Mesendoderm (in vitro differentiated cells): ENCODE results near the gene ADK.

Source experiments
- DNase-seq: peaks from one replicate; pipeline ENCODE4 v3.0.0; 2013
- H2AK5ac ChIP-seq: 2 replicates; pipeline ENCODE4 v1.6.1; 2013; ENCODE audit warnings: low read length, inconsistent platforms
- H2BK120ac ChIP-seq: 2 replicates; pipeline ENCODE4 v1.6.1; 2013; ENCODE audit warnings: low read depth, mild to moderate bottlenecking, low read length, moderate library complexity, mixed read lengths
- H2BK15ac ChIP-seq: replicated peaks from 2 replicates; pipeline ENCODE4 v1.6.1; 2013; ENCODE audit warnings: low read depth, mild to moderate bottlenecking, moderate library complexity
- H2BK5ac ChIP-seq: 2 replicates; pipeline ENCODE4 v1.6.1; 2013; ENCODE audit warnings: low read length, inconsistent platforms
- H3K18ac ChIP-seq: 2 replicates; pipeline ENCODE4 v1.6.1; 2013; ENCODE audit warnings: mild to moderate bottlenecking, low read length, mixed read lengths
- H3K23ac ChIP-seq: one replicate; pipeline ENCODE4 v1.6.1; 2013; ENCODE audit warnings: low read length
- H3K27ac ChIP-seq: 2 replicates; pipeline ENCODE4 v1.5.1; 2013; ENCODE audit warnings: low read depth, mild to moderate bottlenecking, inconsistent platforms, low read length, moderate library complexity
- H3K27me3 ChIP-seq: 2 replicates; pipeline ENCODE4 v1.6.1; 2013; ENCODE audit warnings: low read length, control low read depth, mild to moderate bottlenecking, inconsistent platforms; ENCODE audit not compliant: insufficient read depth, poor library complexity
- H3K36me3 ChIP-seq: 2 replicates; pipeline ENCODE4 v1.6.1; 2013; ENCODE audit warnings: low read length, inconsistent platforms; ENCODE audit not compliant: control insufficient read depth, insufficient read depth
- H3K4ac ChIP-seq: one replicate; pipeline ENCODE4 v1.6.1; 2013; ENCODE audit warnings: low read depth, mild to moderate bottlenecking, low read length, moderate library complexity
- H3K4me1 ChIP-seq: 2 replicates; pipeline ENCODE4 v1.6.1; 2013; ENCODE audit warnings: low read depth, low read length, inconsistent platforms; ENCODE audit not compliant: control insufficient read depth
- H3K4me2 ChIP-seq: 2 replicates; pipeline ENCODE4 v1.6.1; 2013; ENCODE audit warnings: low read length
- H3K4me3 ChIP-seq: 2 replicates; pipeline ENCODE4 v1.5.1; 2013; ENCODE audit warnings: mild to moderate bottlenecking, low read length
- H3K56ac ChIP-seq: one replicate; pipeline ENCODE4 v1.6.1; 2013; ENCODE audit warnings: low read length
- H3K79me1 ChIP-seq: 2 replicates; pipeline ENCODE4 v1.6.1; 2013; ENCODE audit warnings: low read length, inconsistent platforms
- H3K79me2 ChIP-seq: 2 replicates; pipeline ENCODE4 v1.6.1; 2013; ENCODE audit warnings: mild to moderate bottlenecking, low read length; ENCODE audit not compliant: control insufficient read depth, insufficient read depth
- H3K9ac ChIP-seq: 2 replicates; pipeline ENCODE4 v1.6.1; 2013; ENCODE audit warnings: low read length, inconsistent platforms
- H4K5ac ChIP-seq: one replicate; pipeline ENCODE4 v1.6.1; 2013; ENCODE audit warnings: low read length
- H4K8ac ChIP-seq: one replicate; pipeline ENCODE4 v1.6.1; 2013; ENCODE audit warnings: low read depth, mild to moderate bottlenecking, control low read depth, low read length, moderate library complexity
- WGBS: extraction: QIAGEN DNeasy Blood & Tissue Kit; methylation state at CpG from one replicate; pipeline ENCODE4 v1.1.7; 2013; ENCODE audit warnings: low lambda C conversion rate, missing lambda C conversion rate; ENCODE audit not compliant: insufficient coverage; ENCODE audit errors: extremely low coverage; 5-methylcytosine and 5-hydroxymethylcytosine counted together

The ADK gene

GRCh38 chr10:74610299-74610698, 459.3 kb downstream of the ADK start:
- Histone ChIP-seq H2AK5ac (no peak overlapping the region), H3K27ac (no peak overlapping the region), H3K9ac (no peak overlapping the region), H3K23ac (no peak overlapping the region), H4K8ac (no peak overlapping the region), H3K4ac (no peak overlapping the region), H3K56ac (no peak overlapping the region), H2BK5ac (no peak overlapping the region), H3K18ac (no peak overlapping the region), H3K4me3 (no peak overlapping the region), H3K79me2 (no peaks in the 10 kb centered on the region), H3K79me1 (no peaks in the 10 kb centered on the region), H3K4me2 (no peak overlapping the region), H2BK120ac (no peak overlapping the region), H3K4me1 (no peaks in the 10 kb centered on the region), H3K27me3 (no peaks in the 10 kb centered on the region), H3K36me3 (no peaks in the 10 kb centered on the region), H2BK15ac (no peak overlapping the region), H4K5ac (no peak overlapping the region)
- DNase-seq: no peak

- H3K23ac ChIP-seq: no peak overlapping the region
- no peak overlapping the region for H3K9ac ChIP-seq
- H3K18ac ChIP-seq: no peak overlapping the region
- no peak overlapping the region for H3K56ac ChIP-seq
- no peaks in the 10 kb centered on the region for H3K27me3 ChIP-seq
- H2BK5ac ChIP-seq: no peak overlapping the region
- H3K4me3 ChIP-seq: no peak overlapping the region
- DNase-seq: no peak
- H3K4me2 ChIP-seq: no peak overlapping the region
- no peak overlapping the region for H2AK5ac ChIP-seq
- no peak overlapping the region for H3K4ac ChIP-seq
- no peaks in the 10 kb centered on the region for H3K79me1 ChIP-seq
- H3K79me2 ChIP-seq: no peaks in the 10 kb centered on the region
- no peak overlapping the region for H2BK15ac ChIP-seq
- no peak overlapping the region for H3K27ac ChIP-seq
- no peaks in the 10 kb centered on the region for H3K4me1 ChIP-seq
- H2BK120ac ChIP-seq: no peak overlapping the region
- H3K36me3 ChIP-seq: no peaks in the 10 kb centered on the region
- H4K5ac ChIP-seq: no peak overlapping the region
- no peak overlapping the region for H4K8ac ChIP-seq
Measured at GRCh38 chr10:74612195-74612594, 461.2 kb downstream of the ADK start.

DNA sequence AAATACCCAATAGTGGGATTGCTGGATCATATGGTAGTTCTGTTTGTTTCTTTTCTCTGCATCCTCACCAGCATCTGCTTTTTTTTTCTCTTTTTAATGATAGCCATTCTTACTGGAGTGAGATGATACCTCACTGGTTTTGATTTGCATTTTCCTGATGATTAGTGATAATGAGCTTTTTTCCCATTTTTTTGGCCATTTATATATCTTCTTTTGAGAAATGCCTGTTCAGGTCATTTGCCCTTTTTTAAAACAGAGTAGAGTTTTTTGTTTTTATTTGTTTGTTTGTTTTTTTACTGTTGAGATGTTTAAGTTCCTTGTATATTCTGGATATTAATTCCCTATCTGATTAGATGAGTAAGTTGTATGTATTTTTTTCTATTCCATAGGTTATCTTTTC, 469.6 kb downstream of the ADK start:
- Histone ChIP-seq H3K27ac (no peak overlapping the region), H3K4me2 (no peak overlapping the region), H4K5ac (no peak overlapping the region), H3K4me3 (no peak overlapping the region), H2BK120ac (no peak overlapping the region), H3K36me3 (no peaks in the 10 kb centered on the region), H4K8ac (no peak overlapping the region), H3K23ac (no peak overlapping the region), H2AK5ac (no peak overlapping the region), H3K4me1 (no peaks in the 10 kb centered on the region), H3K56ac (no peak overlapping the region), H2BK5ac (no peak overlapping the region), H3K27me3 (no peaks in the 10 kb centered on the region), H3K9ac (no peak overlapping the region), H3K4ac (no peak overlapping the region), H3K18ac (no peak overlapping the region), H3K79me1 (no peaks in the 10 kb centered on the region), H3K79me2 (no peaks in the 10 kb centered on the region), H2BK15ac (no peak overlapping the region)
- DNase-seq: no peak

DNA sequence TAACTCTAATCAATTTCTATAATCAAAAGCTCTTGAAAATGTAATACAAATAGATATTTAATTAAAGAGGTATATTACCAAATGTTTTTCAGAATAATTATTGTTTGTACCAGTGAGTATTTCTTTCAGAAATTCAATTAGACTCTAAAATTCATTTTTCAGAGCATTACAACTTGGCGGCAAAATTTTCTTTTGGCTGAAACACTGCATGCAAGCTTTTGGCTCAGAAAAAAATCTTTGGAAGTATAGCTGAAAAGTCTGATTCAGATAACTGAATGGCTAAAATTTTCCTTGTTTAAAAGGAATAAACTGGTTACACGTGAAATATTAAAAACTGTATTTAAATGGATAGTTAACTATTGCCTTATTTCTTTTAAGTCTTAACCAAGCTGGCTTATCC, 472.8 kb downstream of the ADK start:
- H3K56ac ChIP-seq: no peak overlapping the region
- no peak for DNase-seq
- no peak overlapping the region for H2BK15ac ChIP-seq
- no peaks in the 10 kb centered on the region for H3K27me3 ChIP-seq
- H2BK5ac ChIP-seq: no peak overlapping the region
- H3K23ac ChIP-seq: no peak overlapping the region
- WGBS: no CpG with 5 or more reads among the region's 2 CpGs
- H3K4me3 ChIP-seq: no peak overlapping the region
- H3K9ac ChIP-seq: no peak overlapping the region
- H3K4ac ChIP-seq: no peak overlapping the region
- no peak overlapping the region for H3K27ac ChIP-seq
- no peak overlapping the region for H3K4me2 ChIP-seq
- H2AK5ac ChIP-seq: no peak overlapping the region
- H4K5ac ChIP-seq: no peak overlapping the region
- H2BK120ac ChIP-seq: no peak overlapping the region
- no peak overlapping the region for H4K8ac ChIP-seq
- no peaks in the 10 kb centered on the region for H3K79me2 ChIP-seq
- no peaks in the 10 kb centered on the region for H3K36me3 ChIP-seq
- no peak overlapping the region for H3K18ac ChIP-seq
- no peaks in the 10 kb centered on the region for H3K79me1 ChIP-seq
- H3K4me1 ChIP-seq: no peaks in the 10 kb centered on the region

GRCh38 chr10:74624501-74624900, 473.5 kb downstream of the ADK start:
- no peak overlapping the region for H2BK120ac ChIP-seq
- no peak overlapping the region for H3K4me3 ChIP-seq
- H3K18ac ChIP-seq: no peak overlapping the region
- no peak overlapping the region for H4K5ac ChIP-seq
- H3K9ac ChIP-seq: no peak overlapping the region
- no peaks in the 10 kb centered on the region for H3K79me1 ChIP-seq
- no peaks in the 10 kb centered on the region for H3K4me1 ChIP-seq
- H3K56ac ChIP-seq: no peak overlapping the region
- no peak overlapping the region for H2BK5ac ChIP-seq
- DNase-seq: no peak
- H3K23ac ChIP-seq: no peak overlapping the region
- H3K36me3 ChIP-seq: no peaks in the 10 kb centered on the region
- no peaks in the 10 kb centered on the region for H3K27me3 ChIP-seq
- no peak overlapping the region for H2AK5ac ChIP-seq
- no peaks in the 10 kb centered on the region for H3K79me2 ChIP-seq
- H3K27ac ChIP-seq: no peak overlapping the region
- no CpG with 5 or more reads among the region's 1 CpG for WGBS
- H2BK15ac ChIP-seq: no peak overlapping the region
- no peak overlapping the region for H3K4ac ChIP-seq
- H3K4me2 ChIP-seq: no peak overlapping the region
- no peak overlapping the region for H4K8ac ChIP-seq

DNA sequence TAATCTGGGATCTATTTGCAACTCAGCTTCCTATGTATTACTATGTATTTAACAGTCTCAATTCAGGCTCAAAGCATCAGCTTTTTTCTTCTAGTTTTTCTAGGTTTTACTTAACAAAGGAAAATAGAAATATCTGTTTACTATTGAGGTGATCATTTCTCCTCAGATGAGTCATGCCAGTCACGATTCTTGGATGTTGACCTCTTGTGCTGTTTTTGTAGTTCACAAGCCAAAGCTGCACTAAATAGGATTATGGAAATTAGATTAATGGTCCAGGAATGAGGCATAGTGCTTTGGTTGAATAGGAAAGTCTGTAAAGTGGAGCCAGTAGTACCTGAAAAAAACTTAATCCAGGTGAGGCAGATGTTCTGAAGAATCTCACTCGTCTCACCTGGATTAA, 477.1 kb downstream of the ADK start:
- no peak overlapping the region for H2BK120ac ChIP-seq
- H3K36me3 ChIP-seq: no peaks in the 10 kb centered on the region
- H4K5ac ChIP-seq: no peak overlapping the region
- H2AK5ac ChIP-seq: no peak overlapping the region
- no CpG with 5 or more reads among the region's 2 CpGs for WGBS
- no peaks in the 10 kb centered on the region for H3K27me3 ChIP-seq
- DNase-seq: no peak
- no peaks in the 10 kb centered on the region for H3K79me2 ChIP-seq
- H2BK15ac ChIP-seq: no peak overlapping the region
- H3K27ac ChIP-seq: no peak overlapping the region
- no peak overlapping the region for H4K8ac ChIP-seq
- no peaks in the 10 kb centered on the region for H3K79me1 ChIP-seq
- H3K4ac ChIP-seq: no peak overlapping the region
- no peak overlapping the region for H3K56ac ChIP-seq
- H3K4me2 ChIP-seq: no peak overlapping the region
- H3K4me3 ChIP-seq: no peak overlapping the region
- no peak overlapping the region for H3K23ac ChIP-seq
- no peak overlapping the region for H3K18ac ChIP-seq
- H3K4me1 ChIP-seq: no peaks in the 10 kb centered on the region
- H3K9ac ChIP-seq: no peak overlapping the region
- H2BK5ac ChIP-seq: no peak overlapping the region
